Endodermal cell (in vitro differentiated cells): ENCODE measurements around the gene C1QC. TPM values are rescaled to one million over a fixed set of nuclear protein-coding genes. Genes with fewer than 3 reads are reported as not detected.

ENCODE experiments used
- DNase-seq: peaks from one replicate; pipeline ENCODE4 v3.0.0-alpha.2; 2017
- H3K27ac ChIP-seq: 2 replicates; pipeline ENCODE4 v1.5.1; 2013; ENCODE audit warnings: mild to moderate bottlenecking, low read depth, low read length, moderate library complexity
- H3K27me3 ChIP-seq: 2 replicates; pipeline ENCODE4 v1.6.1; 2013; ENCODE audit warnings: mild to moderate bottlenecking, low read length, moderate library complexity; ENCODE audit not compliant: insufficient read depth, control insufficient read depth, poor library complexity, severe bottlenecking
- H3K36me3 ChIP-seq: 2 replicates; pipeline ENCODE4 v1.7.0; 2013; ENCODE audit warnings: mild to moderate bottlenecking, low read length, moderate library complexity; ENCODE audit not compliant: control insufficient read depth, insufficient read depth
- H3K4me1 ChIP-seq: one replicate; pipeline ENCODE4 v1.7.0; 2013; ENCODE audit warnings: low read length; ENCODE audit not compliant: control insufficient read depth, insufficient read depth
- H3K4me3 ChIP-seq: 2 replicates; pipeline ENCODE4 v1.5.1; 2013; ENCODE audit warnings: mild to moderate bottlenecking, low read length, moderate library complexity
- H3K9ac ChIP-seq: 2 replicates; pipeline ENCODE4 v1.6.1; 2013; ENCODE audit warnings: mild to moderate bottlenecking, low read length, moderate library complexity; ENCODE audit not compliant: poor library complexity, severe bottlenecking; ENCODE audit errors: extremely low read depth
- H3K9me3 ChIP-seq: 2 replicates; pipeline ENCODE4 v1.6.1; 2013; ENCODE audit warnings: mild to moderate bottlenecking, low read length, moderate library complexity; ENCODE audit not compliant: control insufficient read depth
- H3K27ac Mint-ChIP-seq: 2 replicates; pipeline ENCODE4 v1.8.0; 2020; ENCODE audit warnings: mixed read lengths
- H3K27me3 Mint-ChIP-seq: 2 replicates; pipeline ENCODE4 v1.8.0; 2021; ENCODE audit warnings: mild to moderate bottlenecking, mixed read lengths; ENCODE audit not compliant: insufficient read depth
- H3K36me3 Mint-ChIP-seq: 2 replicates; pipeline ENCODE4 v1.8.0; 2020; ENCODE audit warnings: low read depth, mixed read lengths
- H3K4me1 Mint-ChIP-seq: 2 replicates; pipeline ENCODE4 v1.8.0; 2020; ENCODE audit warnings: mixed read lengths
- H3K4me3 Mint-ChIP-seq: 2 replicates; pipeline ENCODE4 v1.8.0; 2020; ENCODE audit warnings: mild to moderate bottlenecking, moderate library complexity, mixed read lengths
- H3K9me3 Mint-ChIP-seq: 2 replicates; pipeline ENCODE4 v1.8.0; 2020; ENCODE audit warnings: mild to moderate bottlenecking, mixed read lengths
- WGBS, 2 experiments: methylation state at CpG; one replicate each; pipeline versions ENCODE4 v1.1.5 to v1.1.7; 2013; ENCODE audit warnings: missing lambda C conversion rate in 2 of 2, mixed read lengths in 1 of 2; ENCODE audit not compliant: insufficient coverage in 1 of 2, insufficient read length in 1 of 2; 5-methylcytosine and 5-hydroxymethylcytosine counted together
- total RNA-seq, 2 donors: library from RNA; stranded (reverse); fragmentation: NEBNext Ultra II Directional in 1 of 2; extraction: Animal tissue kit (Norgen Biotek cat#: 25700) in 1 of 2; gene quantifications; 2 replicates in 1 of 2; 3 replicates in 1 of 2; pipeline ENCODE4 v1.2.1, GENCODE V29; 2021
- TF ChIP-seq, protein P1 (sequence below): fragments of 200-600 bp; sonication (generic); conservative IDR thresholded peaks from 2 replicates; pipeline ENCODE4 v1.5.0; 2021; ENCODE audit warnings: antibody characterized with exemption, mild to moderate bottlenecking

The C1QC gene
- total RNA-seq, 2 donors from 2014 or later: not detected

DNA sequence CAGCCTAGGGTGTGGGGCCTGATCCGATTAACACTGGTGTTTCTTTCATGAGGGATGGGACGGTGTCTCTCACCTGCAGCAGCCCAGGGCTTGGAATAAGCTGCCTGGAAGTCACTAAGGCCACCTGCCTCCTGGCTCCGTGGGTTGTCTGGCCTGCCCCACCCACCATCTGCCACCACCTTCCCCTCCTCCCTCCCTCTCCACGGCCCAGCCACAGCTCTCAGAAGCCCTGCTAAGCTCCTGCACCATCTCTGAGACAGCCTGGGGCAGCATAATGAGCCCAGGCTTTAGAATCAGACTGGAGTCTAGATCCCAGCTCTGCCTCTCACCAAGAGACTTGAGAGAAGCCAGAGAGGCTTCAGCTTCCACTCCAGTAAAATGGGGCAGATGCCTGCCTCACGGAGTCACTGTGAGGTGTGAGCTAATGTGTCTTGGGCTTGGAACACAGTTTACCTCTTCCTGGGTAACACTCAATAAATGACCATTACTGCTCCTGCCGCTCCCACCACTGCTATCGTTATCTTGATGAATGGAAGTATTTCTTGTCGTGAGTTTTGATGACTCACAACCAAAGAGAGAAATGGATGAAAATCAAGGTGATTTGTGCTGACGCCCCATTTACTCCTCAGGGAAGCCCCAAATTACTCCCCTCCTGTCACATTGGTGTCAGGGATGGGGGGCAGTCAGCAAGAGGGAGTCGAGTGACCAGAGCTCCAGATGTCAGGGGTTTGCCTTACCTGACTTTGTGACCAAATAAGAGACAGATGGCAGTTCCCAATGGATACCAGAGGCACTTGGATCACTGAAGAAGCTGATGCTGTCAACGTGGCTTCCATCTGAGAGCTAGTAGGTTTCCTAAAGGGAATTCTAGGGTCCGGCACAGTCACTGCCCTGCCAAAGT is 30.5 kb upstream of the C1QC start:
- no peaks in the 10 kb centered on the region for H3K9me3 Mint-ChIP-seq
- H3K9me3 ChIP-seq: no peaks in the 10 kb centered on the region
- no peaks in the 10 kb centered on the region for H3K4me1 Mint-ChIP-seq
- H3K4me1 ChIP-seq: no peaks in the 10 kb centered on the region
- H3K4me3 Mint-ChIP-seq: no peak overlapping the region
- no peak overlapping the region for H3K27ac Mint-ChIP-seq
- no peak for DNase-seq
- 63 to 71% methylated on average over 8 to 12 of the region's 12 CpGs for WGBS, 2 experiments
- H3K4me3 ChIP-seq: no peak overlapping the region
- no peak overlapping the region for H3K9ac ChIP-seq
- no peak overlapping the region for H3K27ac ChIP-seq
- H3K27me3 ChIP-seq: peaks cover 38% of the 10 kb centered on the region
- no peaks in the 10 kb centered on the region for H3K36me3 Mint-ChIP-seq
- peaks cover 29% of the 10 kb centered on the region for H3K27me3 Mint-ChIP-seq
- H3K36me3 ChIP-seq: no peaks in the 10 kb centered on the region
- TF ChIP-seq, protein P1, sequence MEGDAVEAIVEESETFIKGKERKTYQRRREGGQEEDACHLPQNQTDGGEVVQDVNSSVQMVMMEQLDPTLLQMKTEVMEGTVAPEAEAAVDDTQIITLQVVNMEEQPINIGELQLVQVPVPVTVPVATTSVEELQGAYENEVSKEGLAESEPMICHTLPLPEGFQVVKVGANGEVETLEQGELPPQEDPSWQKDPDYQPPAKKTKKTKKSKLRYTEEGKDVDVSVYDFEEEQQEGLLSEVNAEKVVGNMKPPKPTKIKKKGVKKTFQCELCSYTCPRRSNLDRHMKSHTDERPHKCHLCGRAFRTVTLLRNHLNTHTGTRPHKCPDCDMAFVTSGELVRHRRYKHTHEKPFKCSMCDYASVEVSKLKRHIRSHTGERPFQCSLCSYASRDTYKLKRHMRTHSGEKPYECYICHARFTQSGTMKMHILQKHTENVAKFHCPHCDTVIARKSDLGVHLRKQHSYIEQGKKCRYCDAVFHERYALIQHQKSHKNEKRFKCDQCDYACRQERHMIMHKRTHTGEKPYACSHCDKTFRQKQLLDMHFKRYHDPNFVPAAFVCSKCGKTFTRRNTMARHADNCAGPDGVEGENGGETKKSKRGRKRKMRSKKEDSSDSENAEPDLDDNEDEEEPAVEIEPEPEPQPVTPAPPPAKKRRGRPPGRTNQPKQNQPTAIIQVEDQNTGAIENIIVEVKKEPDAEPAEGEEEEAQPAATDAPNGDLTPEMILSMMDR: no peak

DNA sequence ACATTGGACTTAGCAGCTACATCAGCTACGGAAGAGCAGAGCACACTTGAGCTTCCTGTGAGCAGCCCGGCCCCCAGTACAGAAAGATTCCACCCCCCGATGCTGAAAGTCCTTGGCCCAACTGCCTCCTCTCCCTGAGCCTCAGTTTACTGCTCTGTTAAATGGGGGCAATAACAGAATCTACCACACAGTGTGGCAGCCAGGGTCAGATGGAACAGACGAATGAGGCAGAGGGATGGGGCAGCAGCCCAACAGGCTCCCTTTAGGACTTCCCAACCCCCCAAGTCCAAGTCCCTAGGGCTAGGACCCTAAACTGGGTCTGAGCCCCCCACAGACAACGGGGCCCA is 29.9 kb upstream of the C1QC start:
- H3K4me3 ChIP-seq: no peak overlapping the region
- H3K27ac ChIP-seq: no peak overlapping the region
- H3K27me3 ChIP-seq: peaks cover 32% of the 10 kb centered on the region
- Mint-ChIP-seq H3K36me3 (no peaks in the 10 kb centered on the region), H3K27me3 (peaks cover 23% of the 10 kb centered on the region), H3K4me3 (no peak overlapping the region), H3K27ac (no peak overlapping the region), H3K4me1 (no peaks in the 10 kb centered on the region), H3K9me3 (no peaks in the 10 kb centered on the region)
- no peaks in the 10 kb centered on the region for H3K9me3 ChIP-seq
- no peak overlapping the region for H3K9ac ChIP-seq
- no peaks in the 10 kb centered on the region for H3K4me1 ChIP-seq
- no peaks in the 10 kb centered on the region for H3K36me3 ChIP-seq
- 87 to 90% methylated on average over 3 to 5 of the region's 5 CpGs for WGBS, 2 experiments
- DNase-seq: no peak
- TF ChIP-seq, protein P1: no peak

DNA sequence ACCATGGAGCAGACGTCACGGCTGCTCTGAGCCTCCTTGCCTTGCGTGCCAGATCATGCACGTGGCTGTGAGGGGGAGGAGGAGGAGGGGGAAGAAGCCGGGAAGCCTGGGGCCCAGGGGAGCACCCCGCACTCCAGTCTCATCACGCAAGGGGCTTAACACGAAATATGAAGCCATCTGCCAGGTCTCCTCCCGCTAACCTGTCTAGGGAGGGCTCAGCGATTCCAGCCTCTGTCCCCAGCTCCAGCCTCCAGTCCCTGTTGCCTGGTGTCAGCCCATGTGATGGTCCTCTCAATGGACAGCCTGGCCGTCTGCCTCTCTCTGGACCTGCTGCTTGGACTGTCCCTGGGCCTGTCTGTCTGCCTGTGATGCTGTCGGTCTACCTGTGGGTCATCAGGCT is 29.5 kb upstream of the C1QC start:
- no peak for DNase-seq
- Mint-ChIP-seq H3K4me3 (no peak overlapping the region), H3K9me3 (no peaks in the 10 kb centered on the region), H3K36me3 (no peaks in the 10 kb centered on the region), H3K4me1 (no peaks in the 10 kb centered on the region), H3K27me3 (peaks cover 20% of the 10 kb centered on the region), H3K27ac (no peak overlapping the region)
- TF ChIP-seq, protein P1: no peak
- Histone ChIP-seq H3K27me3 (peaks cover 29% of the 10 kb centered on the region), H3K9ac (no peak overlapping the region), H3K36me3 (no peaks in the 10 kb centered on the region), H3K4me3 (no peak overlapping the region), H3K9me3 (no peaks in the 10 kb centered on the region), H3K4me1 (no peaks in the 10 kb centered on the region), H3K27ac (no peak overlapping the region)
- 78 to 85% methylated on average over 8 to 12 of the region's 12 CpGs for WGBS, 2 experiments
